IPS-18c (cell line): Measurements from ENCODE around the gene RWDD3.

Source experiments
- H3K4me3 ChIP-seq: 2 replicates; pipeline ENCODE4 v1.7.0; 2013; ENCODE audit warnings: low read depth, mild to moderate bottlenecking, low read length, moderate library complexity; ENCODE audit not compliant: insufficient read depth
- H3K9me3 ChIP-seq: one replicate; pipeline ENCODE4 v1.6.1; 2013; ENCODE audit warnings: mild to moderate bottlenecking, low read length, moderate library complexity; ENCODE audit not compliant: control insufficient read depth, insufficient read depth

Gene RWDD3

DNA sequence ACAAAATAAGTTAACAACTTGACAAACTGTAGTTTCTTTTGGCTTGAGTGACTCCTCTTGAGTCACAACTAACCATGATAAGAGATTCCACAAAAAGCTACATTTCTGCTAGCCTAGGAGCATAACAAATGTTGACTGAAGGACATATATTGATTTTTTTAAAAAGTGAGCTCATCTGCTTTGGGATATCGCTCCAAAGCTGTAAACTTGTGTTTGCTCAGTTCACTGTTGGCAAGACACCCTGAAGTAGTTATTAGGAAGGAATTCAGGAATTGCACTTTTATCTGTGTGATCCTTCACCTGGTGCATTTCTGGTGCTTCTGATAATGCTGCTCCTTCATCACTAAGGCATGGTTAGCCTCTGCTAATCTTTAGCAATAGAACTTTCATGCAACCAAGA is 23.7 kb downstream of the RWDD3 start:
- H3K9me3 ChIP-seq, result no peaks in the 10 kb centered on the region
- no peak overlapping the region for H3K4me3 ChIP-seq

DNA sequence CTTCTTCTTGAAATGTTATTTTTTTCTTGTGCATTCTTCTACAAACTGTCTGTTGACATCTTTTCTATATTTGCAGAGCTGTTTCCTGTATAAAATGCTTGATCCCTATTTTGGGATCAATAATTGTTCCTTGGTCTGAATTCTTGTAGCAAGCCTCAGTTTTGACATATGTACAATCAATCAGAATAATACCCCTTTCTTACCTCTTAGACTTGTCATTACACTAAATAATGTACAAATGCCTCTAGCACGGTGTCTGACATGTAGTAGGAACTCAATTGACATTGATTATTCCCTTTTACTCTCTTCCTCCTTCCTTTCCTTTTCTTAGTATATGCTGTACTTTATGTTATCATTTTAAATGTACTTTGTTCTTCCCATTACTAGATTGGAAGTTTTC is 25.2 kb downstream of the RWDD3 start:
- Histone ChIP-seq H3K4me3 (no peak overlapping the region), H3K9me3 (no peaks in the 10 kb centered on the region)

DNA sequence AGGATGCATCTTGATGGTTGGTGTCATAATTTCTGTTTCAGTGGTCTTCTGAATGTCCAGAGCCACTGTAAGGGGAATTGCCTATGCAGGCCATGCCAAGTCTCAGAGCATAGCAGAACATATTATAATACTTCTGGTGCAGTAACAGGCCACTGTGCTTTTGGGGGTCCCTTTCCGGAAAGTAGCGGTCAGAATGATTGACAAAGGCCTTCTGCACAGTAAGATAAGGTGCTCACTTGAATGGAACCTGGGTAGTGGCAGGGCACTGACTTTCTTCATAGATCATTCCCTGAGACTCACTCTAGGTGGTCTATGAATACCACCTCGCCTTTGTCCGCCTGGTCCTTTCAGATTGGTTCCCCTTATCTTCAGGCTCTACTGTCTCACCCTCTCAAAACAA is 28.9 kb downstream of the RWDD3 start:
- H3K9me3 ChIP-seq, result no peaks in the 10 kb centered on the region
- no peak overlapping the region for H3K4me3 ChIP-seq

DNA sequence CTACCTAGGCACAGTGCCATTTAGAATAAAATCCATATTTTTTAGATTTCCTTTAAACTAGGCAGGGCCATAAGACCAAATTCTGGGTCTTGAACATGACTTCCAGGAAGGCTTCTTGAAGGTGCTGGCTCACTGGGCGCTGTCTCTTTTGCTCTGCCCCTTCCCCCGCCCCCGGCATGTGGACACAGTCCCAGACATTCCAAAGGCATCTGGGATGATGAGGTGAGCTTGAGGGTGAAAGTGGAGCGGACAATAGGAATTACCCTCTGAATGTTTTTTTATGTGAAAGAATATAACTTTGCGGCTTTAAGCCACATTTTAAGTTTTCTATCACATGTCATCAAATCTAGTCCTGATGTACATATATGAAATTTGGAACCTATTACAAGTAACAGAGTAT is 29.4 kb downstream of the RWDD3 start:
- Histone ChIP-seq H3K4me3 (no peak overlapping the region), H3K9me3 (no peaks in the 10 kb centered on the region)

DNA sequence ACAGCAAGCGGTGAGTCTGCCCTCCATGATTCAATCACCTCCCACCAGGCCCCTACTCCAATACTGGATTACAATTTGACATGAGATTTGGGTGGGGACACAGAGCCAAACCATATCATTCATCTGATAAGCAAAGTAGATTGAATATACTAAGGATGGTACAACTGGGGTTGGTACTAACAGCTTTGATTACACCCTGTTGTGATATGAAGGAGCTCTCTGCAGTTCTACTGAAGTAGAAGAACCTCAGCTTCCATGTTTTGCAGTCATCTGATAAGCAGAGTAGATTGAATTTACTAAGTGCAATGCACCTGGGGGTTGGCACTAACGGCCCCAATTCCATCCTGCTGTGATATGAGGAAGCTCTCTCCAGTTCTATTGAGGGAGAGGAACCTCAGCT is 31.1 kb downstream of the RWDD3 start:
- Histone ChIP-seq H3K9me3 (no peaks in the 10 kb centered on the region), H3K4me3 (no peak overlapping the region)

DNA sequence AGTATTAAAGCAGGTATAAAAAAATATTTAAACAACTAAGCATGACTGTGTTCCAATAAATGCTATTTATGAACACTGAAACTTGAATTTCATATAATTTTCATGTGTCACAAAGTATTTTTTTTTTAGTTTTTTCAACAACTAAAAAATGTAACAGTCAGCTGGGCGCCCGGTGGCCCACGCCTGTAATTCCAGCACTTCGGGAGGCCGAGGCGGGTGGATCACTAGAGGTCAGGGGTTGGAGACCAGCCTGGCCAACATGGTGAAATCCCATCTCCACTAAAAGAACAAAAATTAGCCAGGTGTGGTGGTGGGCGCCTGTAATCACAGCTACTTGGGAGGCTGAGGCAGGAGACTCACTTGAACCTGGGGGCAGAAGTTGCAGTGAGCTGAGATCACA is 42.4 kb downstream of the RWDD3 start:
- H3K4me3 ChIP-seq, result no peak overlapping the region
- H3K9me3 ChIP-seq, result no peaks in the 10 kb centered on the region

DNA sequence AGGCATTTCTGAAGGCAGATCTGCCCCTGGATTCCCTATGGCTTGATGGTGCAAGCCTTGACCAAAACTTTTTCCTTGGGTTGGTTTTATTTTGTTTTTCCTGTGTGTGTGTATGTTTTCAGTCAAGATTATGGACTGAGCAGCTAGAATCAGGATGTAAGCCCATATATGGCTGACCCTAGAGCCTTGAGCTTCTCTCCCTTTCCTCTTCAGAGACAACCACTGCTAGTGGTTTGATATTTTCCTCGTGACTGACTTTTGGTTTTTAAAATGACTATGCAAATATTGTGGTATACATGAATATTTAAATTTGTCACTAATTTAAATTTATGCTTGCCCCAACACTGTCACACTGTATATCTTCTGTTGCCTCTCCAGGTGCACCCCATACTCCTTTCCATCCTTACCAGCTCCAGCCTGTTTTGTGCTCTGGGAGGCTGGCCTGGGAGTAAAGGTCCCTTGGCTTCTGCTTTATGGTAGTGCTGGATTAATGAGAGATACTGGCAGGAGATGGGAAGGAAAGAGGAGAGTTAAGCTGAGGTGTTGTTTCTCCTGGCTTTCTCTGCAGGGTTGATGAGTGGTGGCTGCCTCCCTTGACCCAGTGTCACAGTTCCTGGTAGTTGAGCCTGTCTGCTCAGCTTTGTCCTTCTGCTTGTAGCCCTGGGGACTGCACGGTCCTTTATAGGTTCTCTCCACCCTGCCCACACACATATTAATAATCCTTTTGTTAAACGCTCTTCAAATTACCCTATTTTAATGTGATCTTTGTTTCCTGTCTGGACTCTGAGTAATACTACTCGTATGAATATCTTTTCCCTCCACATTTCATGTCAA is 44.4 kb downstream of the RWDD3 start:
- H3K9me3 ChIP-seq, result no peaks in the 10 kb centered on the region
- no peak overlapping the region for H3K4me3 ChIP-seq

DNA sequence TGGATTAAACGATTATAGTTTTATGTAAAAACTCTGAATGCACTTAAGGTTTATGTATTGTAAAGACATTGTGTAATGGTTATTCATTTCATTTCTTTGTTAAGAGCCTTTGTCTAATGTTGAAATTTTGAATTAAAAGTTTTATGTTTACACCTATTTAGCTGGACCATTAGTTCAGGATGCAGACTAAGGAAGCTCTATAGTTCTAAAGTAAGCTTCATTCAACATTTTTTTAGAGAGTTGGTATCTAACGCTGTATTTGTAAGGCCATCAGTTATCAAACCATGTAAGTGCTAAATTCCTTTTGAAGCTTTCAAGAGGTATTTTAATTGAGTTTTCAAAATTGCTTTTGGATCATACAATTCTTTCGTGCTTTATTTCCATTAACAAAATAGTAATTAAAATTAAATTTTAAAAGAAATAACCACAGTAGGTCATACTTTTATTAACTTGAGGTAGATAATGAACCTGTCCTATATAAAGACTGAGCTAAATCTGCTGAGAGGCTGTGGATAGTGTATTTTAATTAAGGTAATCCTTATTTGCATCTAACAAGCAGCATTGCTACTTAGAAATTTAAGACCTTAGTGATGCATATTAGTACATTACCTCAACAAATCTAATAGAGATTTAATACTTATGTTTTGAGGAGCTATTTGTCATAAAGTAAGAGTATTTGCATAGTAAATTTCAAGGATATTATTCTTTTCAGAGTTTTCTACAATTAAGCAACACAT is 47.9 kb downstream of the RWDD3 start:
- H3K4me3 ChIP-seq, result no peak overlapping the region
- H3K9me3 ChIP-seq, result no peaks in the 10 kb centered on the region

DNA sequence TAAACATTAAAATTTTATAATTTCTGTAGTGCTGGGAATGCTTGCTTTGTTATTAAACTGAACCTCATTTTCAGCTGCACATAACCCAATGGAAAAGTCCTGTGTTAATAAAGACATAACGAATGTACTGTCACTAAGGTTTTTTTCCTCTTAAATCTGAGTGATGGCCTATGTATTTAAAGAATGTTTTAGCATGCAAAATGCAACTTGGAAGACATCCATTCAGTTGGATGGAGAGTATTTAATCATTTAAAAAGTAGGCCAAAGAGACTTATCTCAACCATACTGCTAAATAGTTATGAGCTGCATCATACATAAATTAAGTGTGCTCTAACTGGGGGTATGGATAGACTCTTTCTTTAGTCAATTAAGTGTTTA is 48.5 kb downstream of the RWDD3 start:
- Histone ChIP-seq H3K4me3 (no peak overlapping the region), H3K9me3 (no peaks in the 10 kb centered on the region)

DNA sequence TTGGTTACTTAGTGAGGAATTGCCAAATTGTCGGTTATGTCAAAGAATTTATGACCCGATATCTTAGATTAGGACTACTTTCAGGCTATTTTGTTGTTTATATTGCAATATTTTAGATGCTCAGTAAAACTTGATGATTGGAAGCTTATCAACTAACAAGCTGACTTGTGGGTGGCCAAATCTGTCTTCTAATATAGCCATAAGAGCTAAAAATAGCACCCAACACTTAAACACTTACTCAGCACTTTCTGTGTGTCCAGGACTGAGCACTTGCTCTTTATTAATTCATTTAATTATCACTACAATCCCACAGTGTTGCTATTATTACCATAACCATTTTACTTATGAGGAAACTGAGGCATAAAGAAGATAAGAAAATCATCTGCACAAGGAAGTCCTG is 50.4 kb downstream of the RWDD3 start:
- Histone ChIP-seq H3K9me3 (no peaks in the 10 kb centered on the region), H3K4me3 (no peak overlapping the region)

DNA sequence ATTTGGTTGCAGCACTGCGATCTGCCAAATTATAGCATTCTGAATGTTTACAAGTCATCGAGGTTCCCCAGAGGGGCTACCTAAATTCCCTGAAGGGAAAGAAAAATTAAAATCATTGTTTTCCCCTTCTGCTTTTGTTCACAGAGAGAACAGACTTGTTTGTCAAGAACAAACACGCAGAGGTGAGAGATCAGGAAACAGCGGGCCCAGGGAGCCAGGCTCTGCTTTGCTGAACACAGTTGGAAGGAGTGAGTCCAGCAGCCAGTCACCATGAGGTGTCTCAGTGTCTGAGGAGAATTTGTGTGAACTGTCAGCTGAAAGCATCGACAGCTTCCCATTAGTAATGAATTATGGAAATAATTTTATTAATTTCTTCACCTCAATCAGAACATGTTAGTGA is 52.5 kb downstream of the RWDD3 start:
- Histone ChIP-seq H3K9me3 (no peaks in the 10 kb centered on the region), H3K4me3 (no peak overlapping the region)

DNA sequence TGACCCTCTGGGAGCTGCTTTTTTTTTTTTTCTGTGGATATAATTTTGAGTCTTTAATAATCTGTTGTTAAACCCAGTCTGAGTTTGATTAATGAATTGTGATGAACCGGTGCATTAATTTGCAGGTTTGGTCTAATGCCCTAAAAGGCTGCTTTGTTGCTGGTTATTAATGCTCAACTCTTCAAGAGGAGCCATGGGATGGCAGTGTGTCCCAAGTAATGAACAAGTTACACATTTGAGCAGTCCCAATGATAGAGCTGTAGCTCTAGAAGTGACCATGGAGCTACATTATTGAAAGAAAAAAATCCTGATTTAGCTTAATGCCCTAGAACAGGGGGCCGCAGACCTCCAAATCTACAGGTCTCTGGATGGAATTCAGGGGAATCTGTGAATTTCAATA is 53.1 kb downstream of the RWDD3 start:
- H3K9me3 ChIP-seq, result no peaks in the 10 kb centered on the region
- no peak overlapping the region for H3K4me3 ChIP-seq

DNA sequence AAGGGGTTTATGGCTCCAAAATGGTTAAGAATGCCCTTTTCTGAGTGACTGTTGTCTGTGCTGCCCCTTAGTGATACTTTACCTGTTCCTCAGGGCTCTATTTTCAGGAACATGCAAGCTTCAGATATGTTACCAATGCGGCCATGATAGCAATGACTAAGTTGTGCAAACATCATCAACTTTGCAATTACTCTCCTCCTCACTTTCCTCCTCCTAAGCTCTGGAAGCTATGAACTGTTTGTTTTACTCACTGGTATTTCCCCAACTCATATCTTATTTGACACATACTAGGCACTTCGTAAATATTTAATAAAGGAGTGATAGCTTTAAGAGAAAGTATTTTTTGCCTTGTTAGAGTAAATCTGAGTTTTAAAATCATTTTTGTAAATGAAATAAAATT is 53.8 kb downstream of the RWDD3 start:
- no peak overlapping the region for H3K4me3 ChIP-seq
- no peaks in the 10 kb centered on the region for H3K9me3 ChIP-seq
